ENCODE data around the gene ZDHHC21. TPM values are rescaled to one million over a fixed set of nuclear protein-coding genes. Genes with fewer than 3 reads are reported as not detected.

The ZDHHC21 gene
- total RNA-seq, 1 experiment from 2014 or later: 3.4 TPM

GRCh38 chr9:14591411-14591810 lies 101.8 kb downstream of the ZDHHC21 start:
- H3K9me3 ChIP-seq (ENCODE audit: control insufficient read depth, insufficient read depth, low read depth, low read length): no peaks in the 10 kb centered on the region
- intact Hi-C loops (cut with micrococcal nuclease; ENCODE audit: unreplicated experiment): no loop called here
- no TSS peak for BruUV-seq (replicated peaks)
- H3K36me3 ChIP-seq (ENCODE audit: control insufficient read depth, insufficient read depth, low read length): no peaks in the 10 kb centered on the region
- no peaks in the 10 kb centered on the region for H3K27me3 ChIP-seq (ENCODE audit: control insufficient read depth, insufficient read depth, low read length)
- H3K4me3 ChIP-seq (ENCODE audit: low read depth in 2 of 2, low read length in 2 of 2): no peak overlapping the region
- TF ChIP-seq CTCF (IDR thresholded peaks at IDR 0.05) (no peak), POLR2AphosphoS5 (IDR thresholded peaks at IDR 0.05; ENCODE audit: low read depth, low read length) (no peak), SIN3A (IDR thresholded peaks at IDR 0.05; ENCODE audit: borderline replicate concordance, insufficient read depth, low read depth, low read length) (no peak), TCF7L2 (IDR thresholded peaks at IDR 0.05; ENCODE audit: low read depth, low read length) (no peak), REST (IDR thresholded peaks at IDR 0.05; ENCODE audit: insufficient read depth in 1 of 2, low read depth in 2 of 2, low read length in 1 of 2) (no peak)
- POLR2A ChIA-PET: no interaction called here
- H3K4me1 ChIP-seq (ENCODE audit: control insufficient read depth, insufficient read depth, low read length): no peaks in the 10 kb centered on the region
- CTCF ChIA-PET: no interaction called here
- ATAC-seq (no peak), DNase-seq (ENCODE audit: low read depth, low spot score) (no peak)
- H3K27ac ChIP-seq (ENCODE audit: low read length): no peak overlapping the region
- in situ Hi-C loops (cut with HindIII; ENCODE audit: low pct_unique_long_range_greater_than_20kb, low sequenced_read_pairs): no loop called here

GRCh38 chr9:14585730-14586473 lies 107.3 kb downstream of the ZDHHC21 start:
- Histone ChIP-seq H3K4me3 (ENCODE audit: low read depth in 2 of 2, low read length in 2 of 2) (no peak overlapping the region), H3K9me3 (ENCODE audit: control insufficient read depth, insufficient read depth, low read depth, low read length) (no peaks in the 10 kb centered on the region), H3K27me3 (ENCODE audit: control insufficient read depth, insufficient read depth, low read length) (no peaks in the 10 kb centered on the region), H3K36me3 (ENCODE audit: control insufficient read depth, insufficient read depth, low read length) (no peaks in the 10 kb centered on the region), H3K27ac (ENCODE audit: low read length) (no peak overlapping the region), H3K4me1 (ENCODE audit: control insufficient read depth, insufficient read depth, low read length) (no peaks in the 10 kb centered on the region)
- ChIA-PET CTCF (no interaction called here), POLR2A (no interaction called here)
- in situ Hi-C loops (cut with HindIII; ENCODE audit: low pct_unique_long_range_greater_than_20kb, low sequenced_read_pairs) (no loop called here), intact Hi-C loops (cut with micrococcal nuclease; ENCODE audit: unreplicated experiment) (no loop called here)
- TF ChIP-seq SIN3A (IDR thresholded peaks at IDR 0.05; ENCODE audit: borderline replicate concordance, insufficient read depth, low read depth, low read length): no peak
- TF ChIP-seq REST (IDR thresholded peaks at IDR 0.05; ENCODE audit: insufficient read depth in 1 of 2, low read depth in 2 of 2, low read length in 1 of 2): no peak
- TF ChIP-seq CTCF (IDR thresholded peaks at IDR 0.05): no peak
- TF ChIP-seq POLR2AphosphoS5 (IDR thresholded peaks at IDR 0.05; ENCODE audit: low read depth, low read length): no peak
- no peak for TF ChIP-seq TCF7L2 (IDR thresholded peaks at IDR 0.05; ENCODE audit: low read depth, low read length)
- DNase-seq (ENCODE audit: low read depth, low spot score): no peak
- no TSS peak for BruUV-seq (replicated peaks)
- ATAC-seq: no peak

All from Panc1 (cell line).